RPMI7951 (cell line): ENCODE measurements around the gene ROS1. TPM values are rescaled to one million over a fixed set of nuclear protein-coding genes. Genes with fewer than 3 reads are reported as not detected.
A peak's percentile ranks its signal among the peaks of the same experiment; 100 is the strongest.

Experiments used
- DNase-seq: peaks from one replicate; pipeline ENCODE4 v3.0.0-alpha.2; 2012; ENCODE audit warnings: low read depth
- total RNA-seq: library from RNA; depleted of rRNA; stranded (reverse); fragments of >200 nt; shearing (Covaris generic); gene quantifications from 2 replicates; pipeline ENCODE4 v1.2.3, GENCODE V29; 2014

ROS1 gene
- total RNA-seq, 1 experiment from 2014 or later = 0.36 TPM

DNA sequence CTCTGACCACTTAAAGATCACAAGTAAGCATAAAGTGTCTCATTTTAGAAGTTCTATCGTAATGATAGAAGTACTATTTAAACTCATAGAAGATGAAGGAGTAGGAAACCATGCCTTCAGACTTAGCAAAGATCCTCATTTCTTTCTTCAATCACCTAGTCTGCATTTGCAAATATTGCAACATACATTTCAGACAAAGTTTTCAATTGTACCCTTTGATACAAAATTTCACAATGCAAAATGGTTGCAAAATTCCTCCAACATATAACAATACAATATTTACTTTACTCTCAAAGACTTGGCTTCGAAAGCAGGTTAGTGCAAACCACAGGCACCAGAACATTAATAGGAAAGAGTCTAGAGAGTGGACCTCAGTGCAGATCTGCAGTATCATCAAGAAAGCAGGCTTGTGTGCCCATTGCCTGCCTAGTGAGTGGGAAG lies 16.1 kb upstream of the ROS1 start:
- peak; percentile 23 for DNase-seq

DNA sequence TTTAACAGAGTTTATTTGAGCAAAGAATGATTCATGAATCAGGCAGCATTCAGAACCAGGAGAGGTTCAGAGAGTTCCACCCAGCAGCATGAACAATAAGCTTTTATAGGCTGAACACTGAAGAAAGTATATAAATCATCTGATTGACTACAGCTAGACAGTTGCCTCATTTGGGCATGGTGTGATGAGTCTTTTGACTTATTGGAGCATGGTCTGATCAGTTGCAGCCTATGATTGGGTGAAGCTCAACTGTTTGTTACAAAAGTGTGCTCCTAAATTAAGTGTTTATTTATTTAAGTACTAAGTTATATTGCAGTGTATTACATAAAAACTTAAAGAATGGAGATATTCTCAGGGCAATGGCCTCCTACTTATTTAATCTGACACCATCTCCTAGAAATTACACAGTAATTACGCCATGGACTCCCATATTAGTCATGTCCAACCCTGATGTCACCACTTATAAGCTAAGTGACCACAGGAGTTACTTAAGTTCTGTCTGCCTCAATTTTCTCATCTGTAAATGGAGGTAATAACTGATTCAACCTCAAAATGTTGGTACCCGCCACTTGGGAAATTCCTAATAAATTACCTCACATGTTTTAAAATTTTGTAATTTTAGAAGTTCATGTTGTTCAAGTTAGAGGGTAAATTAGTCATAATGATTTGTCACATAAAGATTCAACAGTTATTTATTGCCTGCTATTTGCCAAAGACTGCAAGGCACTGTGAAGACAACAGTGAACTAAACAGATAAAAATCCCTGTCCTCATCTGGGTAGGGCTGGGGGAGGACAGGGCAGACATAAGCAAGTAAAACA lies 15.2 kb upstream of the ROS1 start:
- DNase-seq = peak; percentile 85

DNA sequence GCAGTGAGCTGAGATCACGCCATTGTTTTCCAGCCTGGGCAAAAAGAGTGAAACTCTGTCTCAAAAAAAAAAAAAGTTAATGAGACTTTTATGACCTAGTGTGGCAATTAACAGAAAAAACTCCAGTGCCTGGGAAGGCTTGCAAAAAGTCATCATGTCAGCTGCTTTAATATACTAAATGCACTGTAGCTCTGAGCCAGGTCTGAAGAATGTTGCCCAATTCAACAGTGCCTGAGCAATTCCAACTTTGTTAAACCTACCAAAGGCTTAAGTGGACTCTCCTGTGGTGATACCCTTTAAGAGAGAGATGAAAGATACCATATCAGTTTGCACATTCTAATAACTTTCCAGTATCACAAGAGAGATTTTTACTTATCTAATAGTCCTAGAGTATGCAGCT lies 6.5 kb upstream of the ROS1 start:
- DNase-seq = no peak

DNA sequence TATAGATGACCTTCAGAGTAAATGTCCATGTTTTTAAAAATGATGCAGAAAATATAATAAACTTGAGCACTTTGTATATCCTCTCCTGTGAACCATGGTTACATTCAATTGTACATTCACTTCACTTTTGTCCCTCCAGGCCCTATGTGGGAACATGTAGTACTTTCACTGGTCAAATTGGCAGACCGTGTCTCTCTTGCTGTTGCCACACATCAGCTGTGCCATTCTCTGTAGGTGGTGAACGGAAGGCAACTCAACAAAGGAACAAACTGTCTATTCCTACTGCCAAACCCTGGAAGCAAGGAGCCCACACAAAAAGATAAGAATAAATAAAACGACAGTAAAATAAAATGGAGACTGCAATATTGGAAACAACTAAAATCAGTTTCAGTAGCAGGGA lies 2.0 kb downstream of the ROS1 start:
- DNase-seq = no peak

DNA sequence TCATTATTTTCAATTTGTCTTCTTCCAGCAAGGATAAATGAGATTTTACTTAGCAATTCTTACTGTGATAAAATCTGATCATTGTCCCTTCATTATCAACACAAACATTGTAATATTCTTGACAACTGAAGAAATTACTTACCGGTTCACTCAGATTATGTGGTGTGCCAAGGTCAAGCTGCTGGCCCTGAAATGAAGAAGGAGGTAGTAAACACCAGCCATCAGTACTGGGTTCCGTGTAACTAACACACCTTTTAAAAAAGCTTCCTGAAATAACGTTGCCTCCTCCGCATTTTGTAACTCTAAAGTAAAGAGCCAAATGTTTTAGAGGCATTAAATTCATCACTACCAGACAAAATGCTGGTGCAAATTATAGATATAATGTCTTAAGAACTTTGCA lies 7.4 kb downstream of the ROS1 start:
- no peak for DNase-seq

DNA sequence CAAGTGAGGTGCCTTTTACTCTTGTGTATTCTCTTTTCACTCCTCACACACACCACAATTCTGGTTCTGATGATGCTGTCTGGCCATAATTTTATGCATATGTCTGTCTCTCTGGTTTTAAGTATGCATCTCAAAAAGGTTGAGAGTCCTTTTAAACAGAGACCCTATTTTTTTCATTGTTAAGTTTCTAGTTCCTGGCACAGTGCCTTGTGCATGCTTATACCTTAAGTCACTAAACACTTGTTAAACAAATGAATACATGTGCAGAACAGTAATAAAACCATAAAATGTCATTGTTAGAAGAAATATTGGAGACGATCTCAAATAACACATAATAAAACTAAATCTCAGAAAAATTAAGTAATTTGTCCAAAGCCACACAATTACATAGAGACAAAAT lies 7.9 kb downstream of the ROS1 start:
- DNase-seq = no peak

DNA sequence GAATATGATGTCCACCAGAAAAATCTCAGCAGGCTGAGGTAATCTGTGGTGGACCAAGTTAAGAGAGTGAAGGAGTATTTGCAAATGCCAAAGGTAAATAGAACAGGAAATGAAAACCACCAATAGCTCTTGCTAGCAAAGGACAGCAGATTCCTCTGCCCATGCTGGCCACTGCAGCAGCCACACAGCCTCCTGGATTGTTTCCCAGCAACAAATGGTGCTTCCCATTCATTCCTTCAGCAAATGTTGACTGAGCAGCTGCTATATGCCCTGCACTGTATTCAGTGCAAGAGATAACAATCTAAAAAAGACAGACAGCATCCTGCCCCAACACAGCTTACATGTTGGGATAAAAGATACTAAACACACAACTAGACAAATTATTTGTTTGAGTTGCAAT lies 11.0 kb downstream of the ROS1 start:
- peak; percentile 71 for DNase-seq

DNA sequence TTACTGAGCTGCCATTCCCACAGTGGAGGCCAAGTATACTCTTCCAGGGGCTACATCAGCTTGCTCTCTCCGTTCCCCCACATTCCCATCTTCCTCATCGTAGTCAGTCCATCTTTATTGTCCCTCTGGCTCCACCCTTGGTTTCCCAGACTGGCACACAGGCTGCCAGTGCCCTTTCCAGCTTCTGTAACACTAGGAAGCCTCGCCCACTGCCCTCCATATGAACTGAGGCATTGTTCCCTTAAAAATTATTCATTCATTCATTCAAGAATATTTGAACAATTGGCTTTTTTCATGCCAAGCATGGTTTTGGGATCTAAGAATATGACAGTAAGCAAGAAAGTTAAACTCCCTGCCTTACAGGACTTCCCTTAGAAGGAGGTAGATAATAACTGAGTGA lies 14.3 kb downstream of the ROS1 start:
- DNase-seq = no peak

DNA sequence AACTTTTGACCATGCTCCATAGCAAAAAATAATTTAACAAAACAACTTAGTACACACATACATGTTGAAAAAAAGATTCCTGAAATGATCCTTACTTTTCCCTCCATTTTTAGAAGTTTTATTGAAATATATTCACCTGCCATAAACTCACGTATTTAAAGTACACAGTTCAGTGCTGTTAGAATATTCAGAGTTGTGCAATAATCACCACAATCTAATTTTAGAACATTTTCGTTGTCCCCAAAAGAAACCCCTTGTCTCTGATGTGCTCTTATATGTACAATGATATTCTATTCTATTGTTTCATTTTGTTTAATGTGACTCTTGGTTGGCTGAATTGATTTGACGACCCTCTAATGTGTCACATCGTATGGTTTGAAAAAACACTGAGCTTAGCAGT lies 15.9 kb downstream of the ROS1 start:
- no peak for DNase-seq

DNA sequence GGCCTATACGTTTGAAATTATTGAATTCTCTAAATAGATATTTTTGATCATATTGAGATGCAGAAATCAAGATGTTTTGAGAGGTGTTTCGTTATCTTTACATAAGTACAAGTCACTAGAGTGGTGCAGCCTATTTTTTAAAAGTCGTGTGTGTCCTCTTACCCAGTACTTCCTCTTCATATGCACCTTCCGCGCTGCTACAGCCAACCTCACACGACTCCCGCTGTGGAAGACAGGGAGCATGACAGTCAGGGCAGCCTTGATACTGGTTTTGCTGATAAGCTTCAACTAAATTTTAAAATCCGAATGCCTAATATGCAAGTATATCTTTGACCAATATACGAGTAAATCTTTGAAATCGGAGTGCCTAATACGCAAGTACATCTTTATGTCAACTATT lies 16.3 kb downstream of the ROS1 start:
- no peak for DNase-seq

DNA sequence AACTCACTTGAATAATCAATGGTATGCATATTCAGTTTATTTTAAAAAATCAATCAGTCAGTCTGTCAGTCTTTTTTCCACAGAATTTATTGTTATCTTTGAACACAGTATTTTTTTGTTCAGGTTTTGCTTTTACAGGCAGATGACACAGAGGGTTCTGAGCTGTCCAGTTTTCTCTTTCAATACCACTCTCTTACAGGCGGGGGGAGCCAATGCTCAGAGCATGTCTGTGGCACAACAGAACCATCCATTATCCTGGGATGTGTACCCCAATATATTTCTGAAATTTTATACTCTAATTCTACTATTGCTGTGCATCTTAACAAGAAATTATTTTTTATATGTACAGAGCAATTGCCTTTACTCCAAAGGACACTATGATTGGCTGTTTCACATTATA lies 21.2 kb downstream of the ROS1 start:
- peak; percentile 42 for DNase-seq

DNA sequence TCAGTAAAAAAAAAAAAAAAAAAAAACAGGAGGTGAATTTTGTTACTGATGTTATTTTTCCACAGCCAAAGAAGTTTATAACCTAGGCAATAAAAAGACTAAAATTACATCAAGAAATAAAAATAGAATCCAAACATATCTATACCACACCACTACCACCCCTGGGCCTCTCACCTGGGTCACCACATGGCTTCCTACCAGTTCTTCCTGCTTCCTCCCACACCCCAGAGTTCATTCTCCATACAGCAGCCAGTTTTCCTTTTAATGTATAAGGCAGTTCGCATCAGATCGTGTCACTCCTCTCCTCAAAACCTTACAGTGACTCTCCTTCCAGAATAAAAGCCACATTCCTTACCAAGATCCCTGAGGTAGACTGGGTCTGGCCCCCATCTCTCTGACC lies 23.9 kb downstream of the ROS1 start:
- no peak for DNase-seq

DNA sequence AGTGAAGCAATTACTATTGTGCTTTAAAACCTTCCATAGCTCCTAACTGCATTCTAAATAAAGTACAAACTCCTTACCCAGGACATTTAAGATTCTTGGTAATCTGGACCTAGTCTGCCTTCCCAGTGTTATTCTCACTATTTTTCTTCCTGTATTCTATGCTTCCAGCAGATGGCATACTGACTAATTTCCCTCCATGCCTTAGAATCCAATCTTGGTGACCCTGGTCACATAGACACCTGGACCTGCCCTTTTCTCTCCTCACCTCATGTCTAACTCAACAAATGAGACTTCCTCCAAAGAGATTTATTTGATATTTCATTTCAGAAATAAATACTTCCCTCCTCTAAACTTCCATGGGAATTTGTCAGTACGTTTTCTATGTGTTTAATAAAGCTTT lies 25.8 kb downstream of the ROS1 start:
- DNase-seq = no peak

DNA sequence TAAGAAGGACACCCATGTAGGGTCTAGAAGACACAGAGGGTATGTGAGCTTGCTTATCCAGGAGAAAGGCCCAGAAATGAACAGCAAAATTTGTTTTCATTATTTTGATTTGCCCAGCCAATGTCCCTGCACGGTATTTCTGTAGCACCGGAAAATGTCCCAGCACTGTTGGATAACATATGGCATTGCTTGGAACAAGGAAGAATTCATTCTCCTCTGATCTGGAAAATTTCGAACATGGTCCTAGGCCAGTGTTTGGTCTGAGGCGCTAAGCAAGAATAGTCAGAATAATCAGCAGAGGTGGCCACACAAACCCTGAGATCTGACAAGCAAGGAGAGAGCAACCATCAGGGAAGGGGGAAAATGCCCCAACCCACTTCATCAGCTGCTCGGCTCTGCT lies 26.6 kb downstream of the ROS1 start:
- DNase-seq = no peak

DNA sequence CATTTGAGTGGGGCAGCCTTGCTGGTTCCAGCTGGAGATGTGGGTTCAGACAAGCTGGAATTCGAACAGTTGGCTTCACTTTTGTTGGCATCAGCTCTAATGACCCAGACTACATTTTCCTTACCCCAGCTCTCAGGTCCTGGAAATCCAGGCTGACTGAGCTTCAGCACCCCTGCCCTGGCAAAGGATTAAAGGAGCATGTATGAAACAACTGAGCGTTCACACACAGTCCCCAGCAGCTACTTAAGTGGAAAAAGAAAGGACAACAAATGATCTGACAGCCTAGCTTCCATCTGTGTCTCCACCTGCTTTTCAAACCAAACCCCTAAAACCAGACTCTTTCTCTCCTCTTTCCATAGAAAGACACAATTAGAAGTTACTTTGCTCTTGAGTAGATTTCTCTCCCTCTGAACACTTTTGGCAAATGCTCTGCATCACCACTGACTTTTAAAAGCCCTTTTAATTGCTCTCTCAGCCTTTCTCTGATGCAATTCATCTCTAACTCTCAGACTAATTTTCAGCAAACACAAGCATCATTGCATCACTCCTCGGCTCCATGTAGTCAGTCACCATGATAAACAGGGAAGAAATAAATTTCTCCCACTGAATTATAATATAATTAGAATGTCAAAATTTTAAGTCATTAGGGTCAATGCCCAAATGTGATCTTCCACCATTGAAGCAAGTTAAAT lies 28.1 kb downstream of the ROS1 start:
- no peak for DNase-seq

DNA sequence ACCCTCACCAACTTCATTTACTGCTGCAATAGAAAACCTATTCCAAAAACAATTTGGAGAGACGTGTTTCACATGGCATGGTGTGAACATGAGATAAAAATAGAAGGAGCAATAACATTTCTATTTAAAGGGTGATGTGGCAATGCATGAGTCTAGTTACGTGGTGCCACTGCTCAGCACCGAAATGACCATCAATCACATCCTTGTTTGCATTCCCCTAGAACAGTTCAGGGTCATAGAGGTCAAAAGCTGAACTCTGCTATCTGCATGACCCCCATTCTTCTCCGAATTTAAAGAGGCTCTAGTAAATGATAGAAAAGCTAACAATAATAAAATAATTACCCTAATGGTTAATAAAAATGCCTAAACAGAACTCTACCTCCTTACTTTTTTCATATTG lies 29.5 kb downstream of the ROS1 start:
- no peak for DNase-seq

DNA sequence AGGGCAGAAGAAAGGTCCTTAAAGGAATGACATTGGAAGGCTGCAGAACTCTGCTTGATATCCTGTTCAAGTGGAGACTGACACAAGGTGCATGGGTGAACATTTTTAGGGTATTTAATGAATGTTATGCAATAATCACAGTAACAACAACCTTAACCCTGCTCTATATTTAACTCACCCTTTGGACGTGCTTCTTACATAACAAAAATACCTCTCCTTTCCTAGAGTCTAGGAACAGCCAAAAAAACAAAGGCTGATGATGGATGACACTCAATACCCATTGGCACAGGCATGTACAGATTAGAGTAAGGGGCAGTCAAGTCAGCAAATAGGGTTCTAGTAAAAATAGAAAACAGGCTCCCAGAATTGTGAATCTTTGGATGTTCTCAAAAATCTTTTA lies 30.6 kb downstream of the ROS1 start:
- DNase-seq = no peak

DNA sequence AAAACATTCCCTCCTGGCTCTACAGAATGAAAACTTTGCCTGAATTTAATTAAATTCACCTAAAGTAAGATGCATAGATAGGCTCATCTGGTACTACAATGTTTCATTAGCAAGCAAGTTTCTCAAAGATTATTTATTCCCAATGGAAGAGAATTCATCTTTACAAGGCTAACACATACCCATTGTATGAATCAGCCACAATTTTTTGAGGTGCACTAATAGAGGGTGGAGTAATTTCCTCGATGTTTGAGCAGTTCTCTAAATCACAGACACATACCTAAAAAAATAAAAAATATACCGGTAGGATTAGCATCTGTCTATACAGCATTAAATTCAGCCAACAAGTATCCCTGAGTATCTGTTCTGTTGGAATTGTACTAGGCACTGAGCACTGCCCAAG lies 32.7 kb downstream of the ROS1 start:
- no peak for DNase-seq

DNA sequence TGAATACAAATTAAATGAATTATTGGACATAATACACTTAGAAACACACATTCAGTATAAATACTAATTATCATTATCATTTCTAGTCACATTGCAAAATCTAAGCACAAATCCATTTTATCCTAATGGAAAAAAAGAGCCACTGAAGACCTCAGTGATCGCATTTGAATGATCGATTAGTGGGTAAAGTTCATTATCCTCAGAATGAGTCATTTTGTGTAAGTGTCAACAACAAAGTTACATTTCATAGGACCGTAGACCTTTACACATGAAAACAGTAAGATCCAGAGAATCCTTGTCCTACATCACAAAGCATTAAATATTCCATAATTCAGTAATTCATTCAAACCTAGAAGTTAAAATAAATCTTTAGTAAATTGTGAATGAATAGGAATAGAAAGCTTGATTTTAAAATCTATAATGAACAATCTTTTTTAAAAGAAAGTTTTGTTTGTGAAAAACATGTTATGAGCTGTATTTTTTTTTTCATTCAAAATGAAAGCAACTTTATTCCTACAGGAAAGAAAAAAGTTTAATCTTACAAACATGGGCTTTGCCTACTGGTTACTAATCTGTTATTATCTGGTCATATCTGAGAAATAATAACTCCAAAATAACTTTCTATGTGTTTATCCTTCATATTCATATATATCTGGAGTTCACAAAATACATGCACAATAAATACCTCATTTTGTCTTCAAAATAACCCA lies 33.7 kb downstream of the ROS1 start:
- DNase-seq = no peak

DNA sequence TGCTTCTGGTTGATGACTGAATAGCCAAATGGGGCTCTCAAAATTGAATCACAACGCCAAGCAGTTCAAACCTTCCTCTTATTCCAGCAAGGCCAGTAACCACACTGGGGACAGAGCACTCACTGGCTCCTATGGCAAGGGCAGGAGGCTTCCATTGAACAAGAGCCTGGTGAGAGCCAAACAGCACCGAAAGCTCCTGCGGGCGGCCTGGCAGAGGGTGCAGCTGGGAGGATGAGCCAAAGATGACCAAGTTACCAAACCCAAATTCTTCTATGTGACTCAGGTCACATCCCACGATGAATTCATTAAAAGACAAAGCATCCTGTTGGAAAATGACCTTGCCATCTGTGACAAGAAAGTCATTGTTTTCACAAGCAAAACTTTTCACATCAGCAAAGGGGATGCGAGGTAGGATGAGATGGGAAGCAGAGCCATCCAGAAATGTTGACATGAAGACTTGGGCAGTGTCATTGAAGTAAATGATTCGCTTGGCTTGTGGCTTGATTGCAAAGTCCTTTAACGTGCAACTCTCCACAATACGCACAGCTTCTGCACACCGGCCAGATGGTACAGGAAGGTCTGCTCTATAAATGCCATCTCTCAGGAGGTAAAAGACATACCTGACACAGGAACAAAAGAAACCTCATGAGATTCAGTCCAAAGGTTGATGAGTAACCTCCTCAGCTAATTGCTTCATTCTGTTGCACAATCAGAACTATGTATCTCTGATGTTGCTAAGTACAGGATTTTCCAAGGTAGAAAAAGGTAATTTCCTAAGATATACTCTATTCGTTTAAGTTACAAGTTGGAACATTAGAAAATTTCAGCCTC lies 36.3 kb downstream of the ROS1 start:
- peak; percentile 51 for DNase-seq

DNA sequence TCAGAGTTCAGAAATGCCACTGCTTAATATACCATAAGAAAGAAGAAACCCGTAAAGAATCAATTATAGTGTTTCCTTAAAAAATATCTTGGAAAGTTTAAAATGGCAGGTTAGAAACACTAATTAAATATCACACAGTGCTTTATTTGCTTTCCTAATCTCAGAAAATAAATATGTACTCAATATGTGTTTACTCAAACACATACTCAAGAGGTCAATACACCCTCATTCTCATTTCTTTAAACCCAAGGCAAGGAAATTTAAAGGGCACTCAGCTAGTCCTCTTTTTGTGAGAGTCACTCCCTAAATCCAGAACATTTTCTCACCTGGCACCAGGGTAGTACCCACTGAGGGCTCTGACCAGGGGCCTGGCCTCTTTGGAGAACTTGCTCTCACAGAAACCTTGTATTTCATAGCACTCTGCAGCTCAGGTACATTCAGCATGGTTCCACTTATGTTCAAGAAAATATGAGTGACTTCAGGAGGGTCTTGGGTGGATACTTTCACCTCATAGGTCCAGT lies 38.2 kb downstream of the ROS1 start:
- no peak for DNase-seq

DNA sequence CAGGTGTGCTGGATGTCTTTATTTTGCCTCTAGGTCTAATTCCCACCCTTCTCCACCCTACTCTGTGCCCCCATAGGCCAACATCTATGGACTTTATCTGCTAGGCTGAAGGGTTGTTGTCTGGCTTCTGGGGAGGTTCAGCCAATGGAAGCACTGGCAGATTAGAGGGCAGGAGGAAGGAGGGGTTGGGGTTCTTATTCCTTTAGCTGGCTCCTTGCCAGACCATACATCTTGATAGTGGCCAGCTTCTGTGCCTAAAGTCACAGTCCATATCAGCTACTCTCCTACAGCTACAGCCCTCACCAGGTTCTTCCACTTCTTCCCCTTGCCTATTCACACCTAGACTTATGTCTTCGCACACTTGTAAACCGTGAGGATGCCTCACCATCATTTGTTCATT lies 41.1 kb downstream of the ROS1 start:
- no peak for DNase-seq
